Suppressor macrophage treated with lipopolysaccharide for 4 hours (primary cell): Measurements from ENCODE around the gene RXRG.
"Not testable (repeated sequence)": the region's sequence is repeated elsewhere in the genome, so short reads cannot be mapped to it uniquely, and the experiment has no call there.

Source experiments
- DNase-seq: peaks from one replicate; pipeline ENCODE4 v3.0.0-alpha.2; 2020

The RXRG gene

GRCh38 chr1:165444897-165445370 lies at the start of gene RXRG:
RXRG (minus strand) TSS chr1:165445126; CDS start chr1:165444893, 233 bp downstream.
- peak; percentile 1 for DNase-seq

GRCh38 chr1:165492845-165493373 lies 48.0 kb upstream of the RXRG start:
- DNase-seq: no peak

- DNase-seq: no peak
Observed at GRCh38 chr1:165490175-165490574, 45.2 kb upstream of the RXRG start.

- no peak for DNase-seq
Observed at GRCh38 chr1:165487921-165488320, 43.0 kb upstream of the RXRG start.

GRCh38 chr1:165486663-165487062 lies 41.7 kb upstream of the RXRG start:
- DNase-seq: no peak

GRCh38 chr1:165485716-165486115 lies 40.8 kb upstream of the RXRG start:
- no peak for DNase-seq

- DNase-seq: no peak
Observed at GRCh38 chr1:165484532-165484931, 39.6 kb upstream of the RXRG start.

- no peak for DNase-seq
Observed at GRCh38 chr1:165483412-165483811, 38.5 kb upstream of the RXRG start.

GRCh38 chr1:165481820-165482532 lies 37.0 kb upstream of the RXRG start:
- DNase-seq: peak; percentile 75

GRCh38 chr1:165476776-165477175 lies 31.9 kb upstream of the RXRG start:
- DNase-seq: no peak

- no peak for DNase-seq
Observed at GRCh38 chr1:165474196-165474595, 29.3 kb upstream of the RXRG start.

GRCh38 chr1:165473081-165473480 lies 28.2 kb upstream of the RXRG start:
- no peak for DNase-seq

- DNase-seq: no peak
Observed at GRCh38 chr1:165468726-165469249, 23.9 kb upstream of the RXRG start.

GRCh38 chr1:165468253-165468652 lies 23.3 kb upstream of the RXRG start:
- DNase-seq: no peak

- DNase-seq: no peak
Observed at GRCh38 chr1:165467706-165468105, 22.8 kb upstream of the RXRG start.

GRCh38 chr1:165463978-165464377 lies 19.1 kb upstream of the RXRG start:
- DNase-seq: no peak

- not testable (repeated sequence) for DNase-seq
Observed at GRCh38 chr1:165459683-165460082, 14.8 kb upstream of the RXRG start.

- DNase-seq: no peak
Observed at GRCh38 chr1:165456861-165457260, 11.9 kb upstream of the RXRG start.

- DNase-seq: no peak
Observed at GRCh38 chr1:165456114-165456513, 11.2 kb upstream of the RXRG start.

- DNase-seq: no peak
Observed at GRCh38 chr1:165455111-165455510, 10.2 kb upstream of the RXRG start.

- no peak for DNase-seq
Observed at GRCh38 chr1:165454091-165454610, 9.2 kb upstream of the RXRG start.

- no peak for DNase-seq
Observed at GRCh38 chr1:165452336-165453130, 7.6 kb upstream of the RXRG start.

- no peak for DNase-seq
Observed at GRCh38 chr1:165451691-165452090, 6.8 kb upstream of the RXRG start.
